Adrenal gland (tissue), 12 donors: ENCODE measurements around the gene MYCBP. TPM values are rescaled to one million over a fixed set of nuclear protein-coding genes. Genes with fewer than 3 reads are reported as not detected.

ENCODE experiments used
- DNase-seq, 7 donors: peaks; one replicate each; pipeline ENCODE4 v3.0.0-alpha.2; 2019 to 2020
- H3K27ac ChIP-seq, 5 donors: fragments of 200-600 bp; sonication (generic) in 4 of 5; 1 replicate in 3 of 5; 2 replicates in 2 of 5; pipeline versions ENCODE4 v1.5.1 to v1.8.0; 2016 to 2020; ENCODE audit warnings: mild to moderate bottlenecking in 1 of 5
- H3K27me3 ChIP-seq: fragments of 200-600 bp; 2 replicates; pipeline ENCODE4 v1.8.0; 2021
- H3K36me3 ChIP-seq, 2 donors: fragments of 200-600 bp; replicated peaks in 1 of 2; 1 replicate in 1 of 2; 2 replicates in 1 of 2; pipeline versions ENCODE4 v1.5.1 to v1.8.0; 2018 to 2022
- H3K4me1 ChIP-seq, 2 donors: fragments of 200-600 bp; replicated peaks in 1 of 2; 1 replicate in 1 of 2; 2 replicates in 1 of 2; pipeline versions ENCODE4 v1.5.1 to v1.8.0; 2018 to 2021
- H3K4me3 ChIP-seq, 4 donors: fragments of 200-600 bp; sonication (generic) in 3 of 4; one replicate each; pipeline ENCODE4 v1.5.1; 2016 to 2018
- H3K9me3 ChIP-seq, 3 donors: fragments of 200-600 bp; sonication (generic) in 1 of 3; replicated peaks in 1 of 3; 1 replicate in 2 of 3; 2 replicates in 1 of 3; pipeline versions ENCODE4 v1.5.1 to v1.8.0; 2016 to 2021
- POLR2A ChIP-seq, 2 donors: fragments of 450-650 bp; IDR thresholded peaks; one replicate each; pipeline ENCODE4 v1.6.1; 2017; ENCODE audit warnings: antibody characterized with exemption in 2 of 2, mild to moderate bottlenecking in 2 of 2, moderate library complexity in 1 of 2
- WGBS, 4 donors: extraction: QIAGEN DNeasy Blood & Tissue Kit in 2 of 4; methylation state at CpG; one replicate each; pipeline versions ENCODE4 v1.1.5 to v1.1.7; 2013 to 2017; 5-methylcytosine and 5-hydroxymethylcytosine counted together
- intact Hi-C, 2 donors: fragments of 100-400 bp; cut with DNase I; formaldehyde crosslinking; loops; one replicate each; pipeline versions ENCODE4 v1.14.1 to v1.15.0; 2022 to 2023
- polyA plus RNA-seq, 3 donors: library from polyadenylated mRNA; stranded (reverse); fragments of 200-250 nt in 2 of 3; fragments of 350-450 nt in 1 of 3; fragmentation: Illumina TruSeq in 1 of 3; extraction: RNeasy Lipid Tissue Mini Kit (QIAGEN cat#74804) in 1 of 3; gene quantifications; one replicate each; pipeline ENCODE4 v1.2.3, GENCODE V29; 2013 to 2014
- total RNA-seq, 9 donors: library from RNA; depleted of rRNA in 4 of 9; stranded (reverse); fragments of >200 nt in 4 of 9; fragments of 120-200 nt in 1 of 9; fragmentation: NEBNext Ultra II Directional in 1 of 9; extraction: Animal tissue kit (Norgen Biotek cat#: 25700) in 1 of 9; gene quantifications; one replicate each; pipeline versions ENCODE4 v1.1.0 to v1.2.4, GENCODE V29; 2013 to 2023
- TF ChIP-seq, protein P1 (sequence below), 6 experiments: fragments of 450-650 bp in 4 of 6; fragments of 200-600 bp in 2 of 6; sonication (generic) in 1 of 6; IDR thresholded peaks; 1 replicate in 5 of 6; 2 replicates in 1 of 6; pipeline versions ENCODE4 v1.5.1 to v1.8.0; 2016 to 2021; ENCODE audit warnings: antibody characterized with exemption in 6 of 6, mild to moderate bottlenecking in 2 of 6, moderate library complexity in 1 of 6
- donor health status: healthy with polysubstance abuse.
- donor health status: Bipolar disorder and iron deficiency.
- donor health status: DM: yes; HTN: yes; CAD: no.
- donor health status: DM: no; HTN: no; CAD: no.
- donor health status: DM: no; HTN: no; CAD: no.
- donor health status: DM: yes; HTN: yes; CAD: no.

The MYCBP gene
- total and polyA plus RNA-seq, 12 donors, result 5.5 to 97.3 (median 18.4) TPM

DNA sequence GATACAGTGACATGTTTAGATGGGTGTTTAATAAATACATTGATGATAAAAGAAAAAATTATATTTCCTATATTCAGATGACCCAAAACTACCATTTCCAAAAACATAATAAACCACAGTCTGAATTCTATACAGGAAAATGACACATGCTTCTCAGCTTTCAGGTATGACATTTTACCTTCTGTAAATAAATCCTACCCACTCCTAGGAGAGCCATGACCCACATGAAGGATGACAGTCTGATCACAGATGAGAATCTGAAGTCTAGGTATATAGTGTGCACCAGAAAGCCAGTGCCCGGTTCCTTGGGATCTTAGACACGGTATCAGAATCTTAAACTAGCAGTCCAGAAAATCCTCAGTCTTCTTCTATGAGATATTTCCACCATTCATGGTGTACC lies 11.9 kb upstream of the MYCBP start:
- Histone ChIP-seq H3K27ac (no peak overlapping the region), H3K4me3 (no peak overlapping the region), H3K4me1 (no peaks in the 10 kb centered on the region), H3K9me3 (no peaks in the 10 kb centered on the region), H3K27me3 (no peaks in the 10 kb centered on the region), H3K36me3 (no peaks in the 10 kb centered on the region)
- 91 to 98% (median 94%) methylated on average over 2 of the region's 2 CpGs for WGBS, 4 donors
- intact Hi-C loops, result no loop called here
- no peak for DNase-seq
- TF ChIP-seq, protein P1, sequence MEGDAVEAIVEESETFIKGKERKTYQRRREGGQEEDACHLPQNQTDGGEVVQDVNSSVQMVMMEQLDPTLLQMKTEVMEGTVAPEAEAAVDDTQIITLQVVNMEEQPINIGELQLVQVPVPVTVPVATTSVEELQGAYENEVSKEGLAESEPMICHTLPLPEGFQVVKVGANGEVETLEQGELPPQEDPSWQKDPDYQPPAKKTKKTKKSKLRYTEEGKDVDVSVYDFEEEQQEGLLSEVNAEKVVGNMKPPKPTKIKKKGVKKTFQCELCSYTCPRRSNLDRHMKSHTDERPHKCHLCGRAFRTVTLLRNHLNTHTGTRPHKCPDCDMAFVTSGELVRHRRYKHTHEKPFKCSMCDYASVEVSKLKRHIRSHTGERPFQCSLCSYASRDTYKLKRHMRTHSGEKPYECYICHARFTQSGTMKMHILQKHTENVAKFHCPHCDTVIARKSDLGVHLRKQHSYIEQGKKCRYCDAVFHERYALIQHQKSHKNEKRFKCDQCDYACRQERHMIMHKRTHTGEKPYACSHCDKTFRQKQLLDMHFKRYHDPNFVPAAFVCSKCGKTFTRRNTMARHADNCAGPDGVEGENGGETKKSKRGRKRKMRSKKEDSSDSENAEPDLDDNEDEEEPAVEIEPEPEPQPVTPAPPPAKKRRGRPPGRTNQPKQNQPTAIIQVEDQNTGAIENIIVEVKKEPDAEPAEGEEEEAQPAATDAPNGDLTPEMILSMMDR (IDR thresholded peaks at IDR 0.05), result no peak
- no peak for TF ChIP-seq POLR2A (IDR thresholded peaks at IDR 0.05)

DNA sequence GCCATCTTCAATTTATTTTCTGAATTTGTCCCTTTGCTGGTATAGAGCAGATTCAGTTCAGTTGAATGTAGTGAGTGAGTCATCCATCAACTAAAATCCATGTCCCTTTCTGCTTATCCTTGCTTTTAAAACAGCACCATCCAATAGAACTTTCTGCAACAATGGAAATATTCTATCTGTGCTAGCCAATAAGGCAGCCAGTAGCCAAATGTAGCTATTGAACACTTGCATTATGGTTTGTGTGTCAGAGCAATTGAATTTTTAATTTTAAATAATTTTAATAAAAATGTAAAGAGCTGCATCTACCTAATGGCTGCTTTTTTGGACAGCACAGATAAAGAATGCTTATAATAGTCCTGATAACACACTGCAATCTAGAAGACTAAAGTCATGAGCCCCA lies 8.3 kb upstream of the MYCBP start, which contains the start of gene GJA9:
Gene GJA9 (minus strand): TSS at position 101 of the 400 bp plus-strand sequence. CDS start 5,489 bp downstream, outside the sequence.
- no peak within 1 kb of the TSS for H3K4me3 ChIP-seq
- no peak for DNase-seq
- no peaks in the 10 kb centered on the region for H3K4me1 ChIP-seq
- H3K27ac ChIP-seq, result no peak within 1 kb of the TSS
- no peaks in the 10 kb centered on the region for H3K36me3 ChIP-seq
- H3K27me3 ChIP-seq, result no peaks in the 10 kb centered on the region
- H3K9me3 ChIP-seq, result no peaks in the 10 kb centered on the region
- intact Hi-C loops, result no loop called here
- TF ChIP-seq POLR2A (IDR thresholded peaks at IDR 0.05), result no peak
- TF ChIP-seq, protein P1 (IDR thresholded peaks at IDR 0.05), result no peak

DNA sequence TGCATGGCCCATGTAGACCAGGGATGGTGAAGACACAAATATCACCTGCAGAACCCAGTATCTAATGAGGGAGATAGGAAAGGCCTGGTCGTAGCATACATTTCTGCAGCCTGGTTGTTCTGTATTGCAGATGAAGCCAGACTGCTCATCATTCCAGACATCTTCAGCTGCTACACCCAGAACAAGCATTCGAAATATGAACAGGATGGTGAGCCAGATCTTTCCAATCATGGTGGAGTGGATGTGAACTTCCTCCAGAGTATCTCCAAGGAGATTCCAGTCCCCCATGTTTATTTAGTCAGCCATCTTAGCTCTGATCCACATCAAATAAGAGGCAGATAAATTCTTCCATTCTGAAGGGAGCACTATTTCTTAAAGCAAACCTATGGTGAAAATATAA lies 2.7 kb upstream of the MYCBP start:
- H3K27ac ChIP-seq, result no peak overlapping the region
- H3K4me3 ChIP-seq, result no peak overlapping the region
- H3K27me3 ChIP-seq, result no peaks in the 10 kb centered on the region
- H3K36me3 ChIP-seq, result no peaks in the 10 kb centered on the region
- peaks cover 11 to 18% of the 10 kb centered on the region in 2 donors for H3K4me1 ChIP-seq
- no peak for DNase-seq
- TF ChIP-seq, protein P1 (IDR thresholded peaks at IDR 0.05), result no peak
- no peak for TF ChIP-seq POLR2A (IDR thresholded peaks at IDR 0.05)
- H3K9me3 ChIP-seq, result no peaks in the 10 kb centered on the region
- 86 to 96% (median 88%) methylated on average over 2 of the region's 2 CpGs for WGBS, 4 donors
- intact Hi-C loops, result loop anchor here in 1 of 2 donors (10.0 kb wide), 1 partner anchor 209 kb away; no protein-coding TSS in a partner anchor

DNA sequence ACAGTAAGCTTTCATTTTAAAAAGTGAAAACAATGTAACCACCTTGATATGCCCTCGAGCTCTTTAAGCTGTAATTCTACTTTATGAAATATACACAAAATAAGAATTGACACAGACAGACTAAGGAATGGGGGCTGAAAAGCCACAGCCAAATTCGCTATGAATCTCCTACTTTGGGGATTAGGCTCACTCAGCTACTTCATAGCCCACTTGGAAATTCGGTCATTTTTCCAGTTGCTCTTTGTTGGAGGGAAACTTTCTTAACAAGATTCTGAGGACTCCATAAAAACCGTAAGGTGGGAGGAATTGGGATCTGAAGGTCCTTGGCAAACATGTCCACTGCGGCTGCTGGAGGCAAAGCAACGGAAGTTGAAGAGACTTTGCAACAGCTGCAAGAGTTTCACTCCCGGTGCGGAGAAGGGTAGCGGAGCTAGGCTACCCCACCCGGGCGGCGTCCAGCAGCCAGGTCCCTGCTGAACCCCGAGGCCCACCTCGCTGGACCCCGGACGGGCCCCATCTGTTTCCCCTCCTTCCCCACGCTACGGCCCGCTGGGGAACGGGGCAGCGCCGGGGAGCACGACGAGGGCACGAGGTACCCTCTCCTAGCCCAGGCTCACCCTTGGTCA lies 634 bp downstream of the MYCBP start:
- WGBS, 4 donors, result 3 to 8% (median 5%) methylated on average over 11 to 25 of the region's 25 CpGs
- peak overlapping the region in 2 of 5 donors; percentile 45 to 71 for H3K27ac ChIP-seq

More for the DNA sequence above, 634 bp downstream of the MYCBP start:
- Histone ChIP-seq H3K4me1 (peaks cover 11 to 18% of the 10 kb centered on the region in 2 donors), H3K27me3 (no peaks in the 10 kb centered on the region), H3K4me3 (peak overlapping the region; percentile 53 to 92 (median 78)), H3K36me3 (no peaks in the 10 kb centered on the region), H3K9me3 (no peaks in the 10 kb centered on the region)
- intact Hi-C loops, result loop anchor here in 1 of 2 donors (5.0 to 10.0 kb wide), 2 partner anchors 120 to 212 kb away; partner anchors contain the start of gene AKIRIN1
- TF ChIP-seq, protein P1 (IDR thresholded peaks at IDR 0.05), result no peak
- TF ChIP-seq POLR2A (IDR thresholded peaks at IDR 0.05), result no peak
- peak in 5 of 7 donors; percentile 13 to 42 (median 26) for DNase-seq
